HFF-Myc (cell line): ENCODE results near the gene NME7.
A peak's percentile ranks its signal among the peaks of the same experiment; 100 is the strongest.
"Not testable (repeated sequence)": the region's sequence is repeated elsewhere in the genome, so short reads cannot be mapped to it uniquely, and the experiment has no call there.

Source experiments
- DNase-seq: peaks from one replicate; pipeline ENCODE4 v3.0.0-alpha.2; 2011; ENCODE audit warnings: low read depth; ENCODE audit errors: extremely low read depth
- H3K4me3 ChIP-seq: replicated peaks from 2 replicates; pipeline ENCODE4 v1.5.1; 2011; ENCODE audit warnings: low read depth, mild to moderate bottlenecking, control low read depth, low read length
- TF ChIP-seq, protein P1 (sequence below): IDR thresholded peaks from 2 replicates; pipeline ENCODE4 v1.5.1; 2012; ENCODE audit warnings: mild to moderate bottlenecking, low read depth, low read length, control low read depth; ENCODE audit errors: missing control alignments

Gene NME7

DNA sequence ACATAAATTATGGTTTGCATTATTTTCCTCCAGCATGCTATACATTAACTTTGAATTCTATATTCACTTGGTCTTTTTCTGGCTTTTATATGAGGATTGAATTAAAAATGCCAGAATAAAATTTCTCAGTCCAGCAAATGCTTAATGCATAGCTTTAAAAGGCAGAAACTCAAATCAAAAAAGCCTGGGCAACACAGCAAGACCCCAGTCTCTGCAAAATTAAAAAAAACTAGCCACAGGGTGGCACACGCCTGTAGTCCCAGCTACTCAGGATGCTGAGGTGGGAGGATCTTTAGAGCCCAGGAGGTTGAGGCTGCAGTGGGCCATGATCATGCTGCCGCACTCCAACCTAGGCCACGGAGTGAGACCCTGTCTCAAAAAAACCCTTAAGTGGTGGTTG, 241.3 kb downstream of the NME7 start:
- H3K4me3 ChIP-seq, result no peak overlapping the region
- TF ChIP-seq, protein P1, sequence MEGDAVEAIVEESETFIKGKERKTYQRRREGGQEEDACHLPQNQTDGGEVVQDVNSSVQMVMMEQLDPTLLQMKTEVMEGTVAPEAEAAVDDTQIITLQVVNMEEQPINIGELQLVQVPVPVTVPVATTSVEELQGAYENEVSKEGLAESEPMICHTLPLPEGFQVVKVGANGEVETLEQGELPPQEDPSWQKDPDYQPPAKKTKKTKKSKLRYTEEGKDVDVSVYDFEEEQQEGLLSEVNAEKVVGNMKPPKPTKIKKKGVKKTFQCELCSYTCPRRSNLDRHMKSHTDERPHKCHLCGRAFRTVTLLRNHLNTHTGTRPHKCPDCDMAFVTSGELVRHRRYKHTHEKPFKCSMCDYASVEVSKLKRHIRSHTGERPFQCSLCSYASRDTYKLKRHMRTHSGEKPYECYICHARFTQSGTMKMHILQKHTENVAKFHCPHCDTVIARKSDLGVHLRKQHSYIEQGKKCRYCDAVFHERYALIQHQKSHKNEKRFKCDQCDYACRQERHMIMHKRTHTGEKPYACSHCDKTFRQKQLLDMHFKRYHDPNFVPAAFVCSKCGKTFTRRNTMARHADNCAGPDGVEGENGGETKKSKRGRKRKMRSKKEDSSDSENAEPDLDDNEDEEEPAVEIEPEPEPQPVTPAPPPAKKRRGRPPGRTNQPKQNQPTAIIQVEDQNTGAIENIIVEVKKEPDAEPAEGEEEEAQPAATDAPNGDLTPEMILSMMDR, result no peak
- no peak for DNase-seq

DNA sequence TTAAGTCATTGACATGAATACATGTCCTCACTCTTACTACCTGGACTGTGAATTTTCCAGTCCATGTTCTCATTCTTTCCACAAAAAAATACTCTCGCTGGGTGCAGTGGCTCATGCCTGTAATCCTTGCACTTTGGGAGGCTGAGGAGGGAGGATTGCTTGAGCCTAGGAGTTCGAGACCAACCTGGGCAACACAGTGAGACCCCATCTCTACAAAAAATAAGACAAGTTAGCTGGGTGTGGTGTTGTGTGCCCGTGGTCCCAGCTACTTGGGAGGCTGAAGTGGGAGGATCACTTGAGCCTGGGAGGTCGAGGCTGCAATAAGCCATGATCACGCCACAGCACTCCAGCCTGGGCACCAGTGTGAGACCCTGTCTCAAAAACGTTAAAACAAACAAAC, 242.0 kb downstream of the NME7 start:
- not testable (repeated sequence) for DNase-seq

DNA sequence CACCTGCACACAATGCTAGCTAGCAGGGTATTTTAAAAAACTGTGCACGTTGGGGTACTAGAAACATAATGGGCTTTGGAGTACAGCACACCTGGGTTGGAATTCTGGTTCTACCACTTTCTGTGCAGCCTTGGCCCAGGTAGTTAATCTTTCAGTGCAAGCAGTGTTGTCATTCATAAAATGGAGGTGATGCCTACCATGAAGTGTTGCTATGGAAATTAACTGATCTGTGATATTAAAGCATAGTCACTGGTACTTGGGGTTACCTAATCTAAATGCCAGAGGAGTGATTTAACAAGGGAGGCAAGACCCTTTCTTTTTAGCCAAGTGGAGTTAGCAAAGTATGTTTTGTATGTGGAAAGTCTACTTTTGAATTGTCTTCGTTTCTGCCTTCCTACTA, 243.1 kb downstream of the NME7 start:
- H3K4me3 ChIP-seq, result no peak overlapping the region
- TF ChIP-seq, protein P1, result no peak
- no peak for DNase-seq

More for the DNA sequence above, 242.0 kb downstream of the NME7 start:
- not testable (repeated sequence) for H3K4me3 ChIP-seq

DNA sequence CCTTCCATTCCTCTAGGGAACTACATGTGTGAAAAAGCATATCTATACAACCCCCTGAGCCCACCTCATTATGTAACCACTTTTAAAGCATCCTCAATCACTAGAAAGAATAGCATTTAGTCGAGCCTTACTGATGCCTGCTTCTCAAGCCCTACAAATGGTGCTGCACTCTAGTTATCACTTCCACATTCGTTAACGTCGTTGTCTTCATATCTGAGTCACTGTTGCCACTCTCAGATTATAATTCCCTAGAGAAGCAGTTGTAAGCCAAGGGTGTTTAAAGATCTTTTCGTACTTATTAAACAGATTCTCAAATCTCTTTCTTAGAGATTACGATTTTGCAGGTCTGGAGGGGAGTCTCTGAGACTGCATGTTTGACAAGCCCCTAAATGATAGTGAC, 244.6 kb downstream of the NME7 start:
- no peak for DNase-seq

DNA sequence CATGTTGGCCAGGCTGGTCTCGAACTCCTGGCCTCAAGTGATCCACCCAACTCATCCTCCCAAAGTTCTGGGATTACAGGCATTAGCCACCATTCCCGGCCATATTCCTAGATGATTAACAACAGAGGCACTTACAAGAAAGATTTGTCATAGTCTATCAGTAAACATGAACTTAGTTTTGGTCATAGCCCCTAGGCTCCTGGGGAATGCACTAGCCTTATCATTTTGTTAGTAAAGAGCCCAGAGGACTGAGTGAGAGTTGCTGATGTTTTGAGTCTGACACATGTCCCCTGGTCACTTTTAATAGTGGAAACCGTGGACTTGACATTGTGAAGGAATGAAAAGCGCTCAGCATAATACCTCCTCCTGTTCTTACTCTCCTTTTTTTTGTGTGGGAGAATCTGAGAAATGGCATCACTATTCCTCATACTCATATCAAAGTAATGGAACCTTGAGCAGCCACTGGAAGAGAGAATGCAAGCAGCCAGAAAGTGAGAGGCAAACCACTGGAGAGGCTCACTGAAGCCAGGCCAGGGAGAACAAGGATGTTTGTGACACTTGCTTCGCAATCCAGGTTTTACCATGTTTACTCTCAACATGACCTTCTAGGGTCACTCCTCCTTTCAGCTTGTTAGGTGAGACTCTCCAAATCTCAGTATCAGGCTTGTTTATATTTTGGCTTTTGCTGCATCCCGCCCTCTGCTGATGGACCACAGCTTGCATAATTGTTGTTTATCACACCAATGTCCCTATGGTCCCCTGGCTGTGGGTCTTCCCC, 246.3 kb downstream of the NME7 start:
- no peak overlapping the region for H3K4me3 ChIP-seq
- TF ChIP-seq, protein P1, result no peak
- DNase-seq, result no peak

More for the DNA sequence above, 244.6 kb downstream of the NME7 start:
- TF ChIP-seq, protein P1, result no peak
- H3K4me3 ChIP-seq, result no peak overlapping the region

DNA sequence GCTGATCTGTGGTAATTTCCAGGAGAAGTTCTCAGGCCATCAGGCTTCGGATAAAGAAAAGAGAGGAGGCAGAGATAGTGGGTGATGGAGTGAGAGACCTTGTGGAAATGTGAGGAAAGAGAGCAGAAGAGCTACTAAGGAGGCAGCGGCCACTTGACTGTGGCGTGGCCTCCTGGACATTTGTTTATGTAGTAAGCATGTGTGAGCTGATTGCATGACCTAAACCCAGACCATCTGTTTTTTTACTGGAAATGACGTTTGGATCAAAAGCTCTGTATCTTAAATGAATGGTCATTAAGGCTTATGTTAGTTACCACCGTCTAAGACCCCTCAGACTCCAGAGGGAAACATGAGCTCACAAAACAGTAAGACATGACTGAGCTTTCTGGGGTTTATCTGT, 247.5 kb downstream of the NME7 start:
- no peak for DNase-seq
- no peak overlapping the region for H3K4me3 ChIP-seq
- TF ChIP-seq, protein P1, result no peak

DNA sequence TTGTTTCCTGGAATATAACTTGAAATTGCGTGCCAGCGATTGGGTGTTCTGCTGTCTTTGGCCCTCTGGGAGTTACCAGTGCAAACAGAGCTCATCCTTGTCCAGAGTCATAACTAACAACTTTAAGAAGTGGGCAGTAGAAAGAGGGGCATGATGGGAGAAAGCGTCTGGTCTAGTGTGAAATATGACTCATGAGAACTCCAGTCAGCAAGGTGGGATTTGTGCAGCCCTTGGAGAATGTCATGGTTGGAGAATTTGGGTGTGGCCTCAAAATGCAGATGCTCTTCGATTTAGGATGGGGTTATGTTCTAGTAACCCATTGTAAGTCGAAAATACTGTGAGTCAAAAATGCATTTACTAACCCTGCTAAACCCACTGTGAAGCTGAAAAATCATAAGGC, 248.2 kb downstream of the NME7 start:
- H3K4me3 ChIP-seq, result no peak overlapping the region
- peak; percentile 85 for DNase-seq
- TF ChIP-seq, protein P1, result no peak
